ENCODE data around the gene NTN3. TPM values are rescaled to one million over a fixed set of nuclear protein-coding genes. Genes with fewer than 3 reads are reported as not detected.

Gene NTN3
- total RNA-seq, 1 donor from 2014 or later: not detected

GRCh38 chr16:2497695-2498484 lies 26.8 kb downstream of the NTN3 start:
- no peak for DNase-seq

DNA sequence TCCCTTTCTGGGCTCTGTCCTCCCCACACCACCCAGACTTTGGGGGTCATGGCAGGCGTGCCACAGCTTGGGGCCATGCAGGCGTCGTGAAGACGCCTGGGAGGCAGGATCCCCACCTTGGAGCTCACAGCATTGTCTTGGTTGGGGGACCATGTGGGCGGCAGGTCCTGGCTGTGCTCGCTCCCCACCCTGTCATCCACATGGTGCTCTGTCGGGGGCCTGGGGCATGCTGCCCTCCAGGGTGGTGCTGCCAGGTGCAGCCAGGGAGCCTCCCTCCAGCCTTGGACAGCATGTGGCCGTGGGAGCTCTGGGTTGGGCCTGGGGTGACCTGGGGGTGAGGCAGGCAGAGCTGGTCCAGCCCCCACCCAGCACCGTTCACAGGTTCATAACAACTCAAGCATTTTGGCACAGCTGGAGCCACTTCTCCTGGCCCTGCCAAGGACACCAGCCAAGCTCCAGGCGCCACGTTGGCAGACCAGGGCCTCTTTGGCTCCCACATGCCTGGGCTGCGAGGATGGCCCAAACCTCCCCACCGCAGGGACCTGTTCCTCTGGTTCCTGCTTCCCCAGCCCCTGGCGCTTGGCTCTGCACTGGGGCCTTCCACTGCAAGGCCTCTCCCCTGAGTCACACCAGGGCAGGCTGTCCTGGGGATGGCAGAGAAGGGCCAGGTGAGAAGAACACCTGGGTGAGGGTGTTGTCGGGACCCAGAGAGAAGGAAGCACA lies 27.6 kb downstream of the NTN3 start:
- no peak for DNase-seq

DNA sequence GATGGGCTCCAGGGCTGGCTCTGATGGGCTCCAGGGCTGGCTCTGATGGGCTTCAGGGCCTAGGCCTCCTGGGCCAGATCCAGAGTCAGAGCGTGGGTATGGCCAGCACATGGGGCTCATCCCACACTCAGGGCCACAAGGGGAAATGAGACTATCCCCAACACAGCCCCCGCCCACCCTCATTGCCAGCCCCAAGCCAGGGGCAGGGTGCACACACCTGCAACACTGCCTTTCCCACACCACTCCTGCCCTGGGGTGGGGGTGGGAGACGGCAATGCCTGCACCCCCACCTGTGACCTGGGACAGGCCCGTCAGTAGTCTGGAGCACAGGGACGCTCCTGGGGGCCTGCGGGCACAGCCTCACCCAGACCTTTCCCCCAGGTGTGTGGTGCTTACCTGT lies 28.4 kb downstream of the NTN3 start:
- DNase-seq: no peak

- no peak for DNase-seq
Measured at GRCh38 chr16:2499890-2500429, 28.9 kb downstream of the NTN3 start.

DNA sequence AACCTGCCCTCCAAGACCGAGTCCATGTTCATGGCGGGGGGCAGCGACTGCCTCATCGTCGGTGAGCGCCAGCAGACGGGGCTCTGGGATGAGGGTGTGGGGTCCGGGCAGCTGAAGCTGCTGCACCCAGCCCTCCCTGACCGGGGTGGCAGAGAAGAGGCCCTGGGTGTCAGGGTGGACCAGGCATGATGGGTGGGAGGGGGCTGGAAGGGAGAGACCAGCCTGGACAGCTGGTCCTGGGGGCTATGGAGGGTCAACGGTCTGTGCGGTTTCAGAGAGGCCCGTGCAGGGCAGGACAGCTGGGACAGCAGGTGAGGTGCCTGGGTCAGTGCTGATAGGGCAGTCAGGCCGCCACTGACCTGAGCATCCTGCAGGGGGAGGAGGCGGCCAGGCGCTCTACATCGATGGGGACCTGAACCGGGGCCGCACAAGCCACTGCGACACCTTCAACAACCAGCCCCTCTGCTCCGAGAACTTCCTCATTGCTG lies 29.4 kb downstream of the NTN3 start:
- DNase-seq: no peak

DNA sequence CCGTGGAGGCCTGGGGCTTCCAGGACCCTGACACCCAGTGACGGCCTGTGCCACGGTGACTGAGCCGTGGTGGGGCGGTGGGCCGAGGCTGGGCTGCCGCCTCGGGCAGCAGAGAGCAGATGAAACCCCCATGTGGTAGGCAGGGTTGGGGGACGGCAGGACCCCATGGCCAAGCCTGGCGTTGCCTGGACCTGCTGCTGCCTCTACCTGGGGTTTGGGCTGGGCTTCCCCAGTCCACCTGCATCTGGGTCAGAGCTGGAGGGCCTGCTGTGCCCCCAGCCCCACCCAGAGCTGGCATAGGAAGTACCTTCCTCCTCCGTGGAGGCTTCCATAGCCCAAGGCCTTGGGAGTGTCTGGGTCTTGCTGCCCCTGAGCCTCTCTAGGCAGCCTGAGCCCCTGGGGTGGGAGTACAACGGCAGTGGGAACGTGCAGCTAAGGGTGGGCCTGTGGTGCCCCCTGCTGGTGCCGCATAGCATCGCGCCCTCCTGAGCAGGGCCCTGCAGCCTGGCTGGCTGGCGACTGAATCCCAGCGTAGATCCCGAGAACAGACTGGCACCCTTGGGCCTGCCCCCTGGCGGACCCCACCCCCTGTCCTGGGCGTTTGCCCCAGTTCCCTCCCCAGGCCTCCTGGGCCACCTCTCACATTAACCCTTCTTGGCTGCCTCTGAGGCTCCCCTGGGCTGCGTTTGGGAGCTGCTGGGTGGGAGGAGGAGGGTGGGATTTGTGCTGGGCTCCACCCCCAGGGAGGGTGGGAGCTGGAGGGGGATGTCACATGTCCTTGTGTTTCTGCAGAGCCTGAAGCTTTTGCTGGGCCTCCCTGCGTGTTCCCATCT lies 30.0 kb downstream of the NTN3 start:
- DNase-seq: peak; percentile 90

GRCh38 chr16:2501946-2502895 lies 31.1 kb downstream of the NTN3 start:
- no peak for DNase-seq

DNA sequence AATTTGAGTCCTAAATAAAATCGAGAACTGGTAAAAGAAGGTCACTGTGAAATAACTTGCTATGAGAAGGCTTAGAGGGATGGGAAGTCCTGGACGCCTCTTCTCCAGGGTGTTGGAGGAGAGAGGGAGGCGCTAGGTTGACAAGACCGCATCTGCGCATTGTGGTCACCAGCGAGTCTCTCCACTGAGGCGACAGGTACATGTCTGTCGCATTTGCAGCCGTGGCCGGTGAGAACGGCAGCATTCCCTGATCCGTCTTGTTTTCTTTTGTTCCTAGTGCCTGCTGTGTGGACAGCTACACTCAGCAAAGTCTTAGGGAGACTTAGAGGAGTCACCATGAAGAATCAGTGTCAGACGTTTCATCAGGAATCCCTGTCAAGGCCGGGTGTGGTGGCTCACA lies 34.6 kb downstream of the NTN3 start:
- DNase-seq: no peak

DNA sequence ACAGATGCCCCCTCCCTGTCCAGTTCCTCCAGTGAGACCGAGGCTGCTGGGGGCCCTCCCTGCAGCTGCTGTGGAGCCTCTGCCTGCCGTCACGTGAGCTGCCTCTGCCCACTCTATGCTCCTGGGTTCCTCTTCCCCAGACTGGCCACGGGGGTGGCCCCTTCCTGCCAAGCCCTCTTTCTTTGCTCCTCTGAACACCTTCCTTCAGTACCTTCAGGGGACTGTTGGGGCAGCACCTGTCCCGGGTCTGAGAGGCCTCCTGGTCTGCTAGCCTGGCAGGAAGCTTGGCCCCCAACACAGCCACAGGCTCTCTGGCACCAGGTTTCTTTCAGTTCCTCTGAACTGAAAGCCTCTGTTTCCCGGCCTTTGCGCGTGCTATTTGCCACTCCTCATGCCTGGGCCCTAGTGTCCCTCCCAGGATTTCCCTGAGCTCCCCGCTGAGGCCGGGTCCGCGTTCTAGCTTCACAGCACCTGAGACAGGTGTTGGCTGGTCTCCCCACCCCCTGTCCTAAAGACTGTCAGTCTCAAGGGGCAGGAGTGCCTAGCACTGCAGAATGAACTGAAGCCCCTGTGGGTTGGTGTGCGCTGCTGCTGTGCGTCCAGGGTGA lies 36.1 kb downstream of the NTN3 start:
- no peak for DNase-seq

DNA sequence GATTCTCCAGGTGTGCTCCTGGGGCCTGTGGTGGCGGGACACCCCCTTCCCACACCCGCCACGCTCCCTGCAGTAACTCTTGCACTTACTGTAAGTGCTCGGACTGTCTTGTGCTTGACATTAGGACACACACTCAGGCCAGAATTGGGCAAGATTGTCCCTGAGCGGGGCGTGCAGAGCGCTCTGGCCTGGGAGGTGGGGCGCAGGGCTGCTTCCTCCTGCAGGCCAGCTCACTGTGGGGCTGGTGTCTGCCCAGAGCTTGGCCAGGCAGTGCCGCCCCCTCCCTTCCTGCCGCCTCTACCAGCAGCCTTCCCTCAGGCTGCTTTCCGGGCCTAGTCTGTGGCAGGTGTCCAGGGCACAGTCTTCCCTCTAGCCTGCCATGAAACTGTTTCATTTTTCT lies 36.6 kb downstream of the NTN3 start:
- DNase-seq: no peak

- no peak for DNase-seq
Measured at GRCh38 chr16:2508722-2509400, 37.8 kb downstream of the NTN3 start.

DNA sequence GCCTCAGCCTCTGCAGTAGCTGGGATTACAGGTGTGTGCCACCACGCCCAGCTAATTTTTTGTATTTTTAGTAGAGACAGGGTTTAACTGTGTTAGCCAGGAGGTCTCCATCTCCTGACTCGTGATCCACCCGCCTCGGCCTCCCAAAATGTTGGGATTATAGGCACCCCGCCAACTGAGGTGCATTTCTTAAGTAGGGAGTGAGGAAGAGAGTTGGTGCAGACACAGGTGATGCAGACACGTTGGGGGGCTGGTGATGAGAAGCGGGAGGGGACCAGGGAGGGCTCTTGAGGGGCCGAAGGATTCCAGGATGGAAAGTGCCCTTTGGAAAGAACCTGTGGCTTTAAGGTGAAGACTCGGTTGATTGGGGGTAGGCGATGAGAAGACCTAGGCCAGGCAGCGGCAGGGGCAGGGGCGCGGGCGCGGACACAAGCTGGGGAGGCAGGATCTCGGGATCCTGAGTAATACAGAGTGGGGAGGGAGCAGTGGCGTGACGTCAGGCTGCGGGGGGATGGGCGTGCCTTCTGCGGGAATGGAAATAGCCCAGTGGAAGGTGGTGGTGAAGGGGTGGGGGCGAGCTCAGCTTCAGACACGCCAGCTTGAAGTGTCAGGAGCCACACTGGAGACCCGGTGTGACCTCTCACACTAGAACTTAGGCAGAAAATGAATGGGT lies 40.2 kb downstream of the NTN3 start:
- DNase-seq: peak; percentile 70

GRCh38 chr16:2511996-2512734 lies 41.1 kb downstream of the NTN3 start:
- DNase-seq: no peak

GRCh38 chr16:2512735-2513404 lies 41.8 kb downstream of the NTN3 start:
- DNase-seq: no peak

DNA sequence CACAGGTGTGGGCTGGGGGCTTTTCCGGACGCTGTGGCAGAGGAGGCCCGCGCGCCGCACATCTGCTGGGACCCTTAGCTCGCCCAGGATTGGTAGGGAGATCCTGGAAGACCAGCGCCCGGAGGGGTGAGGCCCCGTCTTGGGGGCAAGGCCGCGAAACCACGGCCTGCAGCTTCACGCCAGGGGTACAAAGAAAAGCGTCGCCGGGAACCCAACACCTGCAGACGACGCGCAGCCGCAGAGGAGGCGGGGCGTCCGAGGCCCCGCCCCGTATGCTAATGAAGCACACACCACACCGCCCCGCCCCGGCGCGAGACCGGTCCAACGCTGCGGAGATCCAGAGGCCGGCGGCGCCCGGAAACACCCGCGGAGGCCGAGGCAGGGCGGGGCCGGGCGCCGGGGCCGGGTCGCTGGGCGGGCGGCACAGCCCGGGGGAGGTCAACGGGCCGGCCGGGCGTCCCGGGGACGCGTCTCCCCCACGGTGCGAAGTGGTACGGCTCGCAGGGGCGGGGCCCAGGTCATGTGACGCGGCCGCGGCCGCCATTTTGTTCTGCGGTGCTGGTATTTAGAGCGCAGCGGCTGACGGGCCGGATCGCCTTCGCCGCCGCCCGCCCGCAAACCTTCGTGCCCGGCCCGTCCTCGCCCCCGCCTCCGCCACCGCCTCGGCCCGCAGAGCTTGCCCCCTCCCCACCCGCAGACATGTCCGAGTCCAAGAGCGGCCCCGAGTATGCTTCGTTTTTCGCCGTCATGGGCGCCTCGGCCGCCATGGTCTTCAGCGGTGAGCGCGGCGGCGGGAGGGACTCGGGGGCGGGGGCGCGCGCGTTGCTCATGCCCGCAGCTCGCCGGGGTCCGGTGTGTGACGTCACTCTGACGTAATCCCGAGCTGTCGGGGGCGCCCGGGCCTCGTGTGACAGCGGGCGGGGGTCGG lies 42.6 kb downstream of the NTN3 start, which contains the start of gene ATP6V0C:
Gene ATP6V0C, plus strand, starts transcription at position 548 of the 928 bp plus-strand sequence. Its CDS starts 152 bp downstream, at position 700.
- DNase-seq: peak; percentile 89

DNA sequence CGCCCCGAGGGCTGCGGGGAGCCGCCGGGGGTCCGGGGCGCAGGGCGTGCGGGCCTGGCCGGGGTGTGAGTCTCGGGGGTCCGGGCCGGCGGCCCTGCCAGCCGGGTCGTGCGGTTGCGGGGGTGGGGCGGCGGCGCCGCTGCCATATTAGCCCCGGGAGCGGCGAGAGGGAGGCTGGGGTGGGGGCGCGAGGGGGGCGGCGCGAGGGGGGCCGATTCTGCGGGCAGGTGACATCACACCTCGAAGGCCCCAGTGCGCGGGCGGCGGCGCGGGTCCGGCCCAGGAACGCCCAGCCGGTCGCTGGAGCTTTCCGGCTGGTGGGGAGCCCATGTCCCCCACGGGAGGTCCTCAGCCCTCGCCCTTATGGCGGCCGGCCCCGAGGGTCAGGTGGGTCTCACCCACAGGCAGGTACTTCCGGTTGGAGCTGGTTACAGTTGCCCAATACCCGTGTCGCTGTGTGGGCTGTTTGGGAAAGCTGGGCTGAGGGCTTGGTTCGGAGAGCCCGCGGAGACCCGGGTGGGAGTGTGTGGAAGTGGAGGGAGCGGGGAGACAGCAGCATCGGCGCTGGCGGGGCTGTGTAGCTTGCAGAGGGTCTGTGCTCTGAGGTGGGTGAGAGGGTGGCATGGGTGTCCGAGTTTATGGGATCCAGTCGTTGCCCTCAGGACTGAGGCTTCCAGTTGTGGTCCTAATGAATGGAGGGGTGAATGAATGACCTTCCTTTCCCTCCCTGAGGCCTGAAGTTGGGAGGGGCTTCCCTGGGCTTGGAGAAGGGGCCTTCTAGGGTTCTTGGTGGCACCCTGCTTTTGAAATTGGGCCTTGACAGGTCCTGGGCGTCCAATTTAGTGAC lies 43.5 kb downstream of the NTN3 start:
- no peak for DNase-seq

Measured in dermis blood vessel endothelial cell (primary cell).